Peyer's patch (tissue), 4 donors: ENCODE results near the gene HNRNPM. TPM values are rescaled to one million over a fixed set of nuclear protein-coding genes. Genes with fewer than 3 reads are reported as not detected.

Experiments
- DNase-seq, 3 donors: peaks; one replicate each; pipeline ENCODE4 v3.0.0-alpha.2; 2017 to 2019
- H3K27ac ChIP-seq, 4 donors: fragments of 200-600 bp; sonication (generic); one replicate each; pipeline ENCODE4 v1.5.1; 2016 to 2019
- H3K27me3 ChIP-seq, 2 donors: fragments of 200-600 bp; sonication (generic); one replicate each; pipeline ENCODE4 v1.5.1; 2019
- H3K36me3 ChIP-seq, 3 donors: fragments of 200-600 bp; sonication (generic); one replicate each; pipeline ENCODE4 v1.5.1; 2016 to 2019
- H3K4me1 ChIP-seq, 4 donors: fragments of 200-600 bp; sonication (generic); one replicate each; pipeline ENCODE4 v1.5.1; 2016 to 2019
- H3K4me3 ChIP-seq, 4 donors: fragments of 200-600 bp; sonication (generic); 1 replicate in 3 of 4; 2 replicates in 1 of 4; pipeline ENCODE4 v1.5.1; 2016 to 2019; ENCODE audit warnings: mild to moderate bottlenecking in 1 of 4
- H3K9me3 ChIP-seq, 4 donors: fragments of 200-600 bp; sonication (generic); one replicate each; pipeline ENCODE4 v1.5.1; 2016 to 2019; ENCODE audit warnings: mild to moderate bottlenecking in 1 of 4
- CTCF ChIP-seq, 6 experiments: fragments of 450-650 bp in 4 of 6; fragments of 200-600 bp in 2 of 6; sonication (generic) in 1 of 6; IDR thresholded peaks; one replicate each; pipeline ENCODE4 v1.5.1; 2017 to 2019; ENCODE audit warnings: antibody characterized with exemption in 6 of 6, mild to moderate bottlenecking in 3 of 6, moderate library complexity in 1 of 6
- POLR2A ChIP-seq, 2 donors: fragments of 450-650 bp; IDR thresholded peaks; one replicate each; pipeline ENCODE4 v1.5.1; 2017; ENCODE audit warnings: antibody characterized with exemption in 2 of 2, mild to moderate bottlenecking in 2 of 2, moderate library complexity in 2 of 2
- total RNA-seq, 4 donors: library from RNA; depleted of rRNA; stranded (reverse); fragments of >200 nt; gene quantifications; one replicate each; pipeline ENCODE4 v1.1.0, GENCODE V29; 2016

The HNRNPM gene
- total RNA-seq, 4 donors from 2014 or later: 108 to 128 (median 116) TPM

GRCh38 chr19:8515317-8515716 is 70.5 kb downstream of the HNRNPM start:
- peaks cover 0 to 7% (median 0%) of the 10 kb centered on the region in 3 donors for H3K36me3 ChIP-seq
- DNase-seq: peak in 1 of 3 donors; percentile 53
- peaks cover 5 to 25% (median 11%) of the 10 kb centered on the region in 4 donors for H3K4me1 ChIP-seq
- TF ChIP-seq CTCF (IDR thresholded peaks at IDR 0.05): no peak
- TF ChIP-seq POLR2A (IDR thresholded peaks at IDR 0.05): no peak
- no peaks in the 10 kb centered on the region for H3K9me3 ChIP-seq
- H3K4me3 ChIP-seq: no peak overlapping the region
- peak overlapping the region in 1 of 4 donors; percentile 98 for H3K27ac ChIP-seq
- H3K27me3 ChIP-seq: no peaks in the 10 kb centered on the region

- Histone ChIP-seq H3K9me3 (no peaks in the 10 kb centered on the region), H3K36me3 (peaks cover 0 to 4% (median 0%) of the 10 kb centered on the region in 3 donors), H3K27ac (peak overlapping the region; percentile 57 to 77 (median 74)), H3K4me3 (peak overlapping the region in 1 of 4 donors; percentile 20), H3K4me1 (peaks cover 5 to 13% (median 9%) of the 10 kb centered on the region in 4 donors), H3K27me3 (no peaks in the 10 kb centered on the region)
- TF ChIP-seq CTCF (IDR thresholded peaks at IDR 0.05): no peak
- no peak for TF ChIP-seq POLR2A (IDR thresholded peaks at IDR 0.05)
- peak in 2 of 3 donors; percentile 66 to 80 for DNase-seq
Measured at GRCh38 chr19:8517551-8518442, 73.0 kb downstream of the HNRNPM start.

DNA sequence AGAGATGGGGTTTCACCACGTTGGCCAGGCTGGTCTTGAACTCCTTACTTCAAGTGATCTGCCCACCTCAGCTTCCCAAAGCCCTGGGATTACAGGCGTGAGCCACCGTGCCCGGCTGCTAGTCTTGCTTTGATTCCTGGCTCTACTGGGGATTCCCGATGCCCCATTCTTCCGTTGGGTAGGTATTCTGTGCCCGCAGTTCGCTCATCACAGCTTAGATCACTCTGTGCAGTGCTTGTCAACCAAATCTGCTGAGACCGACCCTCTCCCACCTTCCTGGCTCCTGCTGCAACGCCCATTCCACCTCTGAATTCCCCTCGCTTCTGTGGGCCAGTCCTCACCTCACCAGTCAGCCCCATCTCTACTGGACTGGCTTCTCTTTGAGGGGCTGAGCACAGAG is 73.8 kb downstream of the HNRNPM start:
- no peak overlapping the region for H3K4me3 ChIP-seq
- DNase-seq: no peak
- peaks cover 0 to 10% (median 3%) of the 10 kb centered on the region in 4 donors for H3K4me1 ChIP-seq
- H3K9me3 ChIP-seq: no peaks in the 10 kb centered on the region
- H3K27me3 ChIP-seq: no peaks in the 10 kb centered on the region
- H3K36me3 ChIP-seq: peaks cover 0 to 6% (median 0%) of the 10 kb centered on the region in 3 donors
- TF ChIP-seq CTCF (IDR thresholded peaks at IDR 0.05): no peak
- no peak for TF ChIP-seq POLR2A (IDR thresholded peaks at IDR 0.05)
- H3K27ac ChIP-seq: peak overlapping the region; percentile 57 to 77 (median 74)

DNA sequence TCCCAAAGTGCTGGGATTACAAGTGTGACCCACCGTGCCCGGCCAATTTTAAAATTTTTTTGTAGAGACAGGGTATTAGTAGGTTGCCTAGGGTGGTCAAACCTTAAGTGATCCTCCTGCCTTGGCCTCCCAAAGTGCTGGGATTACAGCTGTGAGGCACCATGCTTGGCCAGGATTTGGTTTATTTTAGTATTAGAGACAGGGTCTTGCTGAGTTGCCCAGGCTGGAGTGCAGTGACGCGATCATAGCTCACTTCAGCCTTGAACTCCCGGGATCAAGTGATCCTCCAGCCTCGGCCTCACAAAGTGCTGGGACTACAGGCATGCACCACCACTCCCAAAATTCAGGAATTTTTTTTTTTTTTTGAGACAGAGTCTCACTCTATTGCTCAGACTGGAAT is 74.6 kb downstream of the HNRNPM start:
- H3K27me3 ChIP-seq: no peaks in the 10 kb centered on the region
- H3K27ac ChIP-seq: no peak overlapping the region
- H3K9me3 ChIP-seq: no peaks in the 10 kb centered on the region
- peaks cover 0 to 6% (median 0%) of the 10 kb centered on the region in 3 donors for H3K36me3 ChIP-seq
- DNase-seq: no peak
- H3K4me1 ChIP-seq: peaks cover 0 to 10% (median 3%) of the 10 kb centered on the region in 4 donors
- H3K4me3 ChIP-seq: no peak overlapping the region
- no peak for TF ChIP-seq POLR2A (IDR thresholded peaks at IDR 0.05)
- TF ChIP-seq CTCF (IDR thresholded peaks at IDR 0.05): no peak

- peak; percentile 24 to 76 for TF ChIP-seq POLR2A (IDR thresholded peaks at IDR 0.05)
- TF ChIP-seq CTCF (IDR thresholded peaks at IDR 0.05): peak in 2 of 6 experiments; percentile 15 to 22
- peak overlapping the region in 3 of 4 donors; percentile 18 to 57 (median 45) for H3K4me3 ChIP-seq
- no peak for DNase-seq
- peak overlapping the region; percentile 44 to 93 (median 71) for H3K27ac ChIP-seq
- H3K36me3 ChIP-seq: peaks cover 0 to 24% (median 0%) of the 10 kb centered on the region in 3 donors
- H3K4me1 ChIP-seq: peaks cover 0 to 12% (median 0%) of the 10 kb centered on the region in 4 donors
- H3K27me3 ChIP-seq: no peaks in the 10 kb centered on the region
- no peaks in the 10 kb centered on the region for H3K9me3 ChIP-seq
Measured at GRCh38 chr19:8525401-8525684, 80.6 kb downstream of the HNRNPM start.
